Breast epithelium (tissue), 3 donors: ENCODE data around the gene NAV3.

ENCODE experiments used
- CTCF ChIP-seq, 3 donors: fragments of 450-650 bp; IDR thresholded peaks; one replicate each; pipeline ENCODE4 v1.5.1; 2016 to 2017; ENCODE audit warnings: antibody characterized with exemption in 3 of 3, mild to moderate bottlenecking in 3 of 3, moderate library complexity in 3 of 3
- POLR2A ChIP-seq: fragments of 450-650 bp; IDR thresholded peaks from one replicate; pipeline ENCODE4 v1.6.1; 2016; ENCODE audit warnings: antibody characterized with exemption, mild to moderate bottlenecking, moderate library complexity

GRCh38 chr12:77957062-77957461 lies 126.4 kb downstream of the NAV3 start:
- TF ChIP-seq CTCF (IDR thresholded peaks at IDR 0.05) (no peak), POLR2A (no peak)
